Stimulated activated CD8-positive, alpha-beta memory T cell treated with anti-CD3 and anti-CD28 coated beads, Interleukin-4, amount 100 ng/mL, for 24 hours (primary cell): ENCODE results near the gene SF3B1.
"Not testable (repeated sequence)": the region's sequence is repeated elsewhere in the genome, so short reads cannot be mapped to it uniquely, and the experiment has no call there.

ENCODE experiments used
- DNase-seq: peaks from one replicate; pipeline ENCODE4 v3.0.0-alpha.2; 2020; ENCODE audit warnings: low read depth

Gene SF3B1

DNA sequence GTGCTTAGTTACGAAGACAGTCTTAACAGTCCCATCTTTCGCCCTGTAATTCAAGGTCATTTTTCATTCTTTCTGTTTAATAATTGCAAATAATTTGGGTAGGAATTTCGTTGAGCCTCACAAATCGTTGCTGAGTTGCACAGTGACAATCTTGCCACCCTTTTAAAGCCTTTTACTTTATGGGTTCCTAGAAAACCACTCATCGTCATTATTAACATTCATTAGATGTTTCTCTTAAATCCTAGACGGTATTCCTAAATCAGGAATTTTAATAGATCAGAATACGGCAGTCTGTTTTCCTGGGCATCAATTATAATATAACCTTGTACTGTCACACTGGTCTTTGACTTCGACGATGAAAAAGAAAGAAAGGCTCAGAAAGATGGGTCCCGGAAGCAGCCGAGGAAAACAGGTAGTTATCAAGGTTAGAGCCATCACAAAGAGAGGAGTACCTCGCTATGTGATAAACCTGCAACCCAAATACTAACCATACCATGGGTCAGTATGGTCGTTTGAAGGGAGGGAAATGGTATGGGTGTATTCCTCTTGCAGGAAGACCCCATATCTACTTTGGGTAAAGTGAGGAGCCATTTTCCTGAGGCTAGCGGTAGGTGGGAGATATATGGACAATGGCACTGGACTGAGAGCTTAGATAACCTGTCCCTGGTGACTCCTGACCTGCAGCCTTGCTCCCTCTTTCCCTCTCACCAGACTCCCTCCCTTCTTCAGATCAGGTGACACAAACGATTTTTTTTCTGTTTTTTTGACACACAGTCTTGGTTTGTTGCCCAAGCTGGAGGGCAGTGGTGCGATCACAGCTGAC lies 981 bp upstream of the SF3B1 start:
- no peak for DNase-seq

GRCh38 chr2:197433780-197434438 lies 919 bp downstream of the SF3B1 start:
- DNase-seq = no peak

DNA sequence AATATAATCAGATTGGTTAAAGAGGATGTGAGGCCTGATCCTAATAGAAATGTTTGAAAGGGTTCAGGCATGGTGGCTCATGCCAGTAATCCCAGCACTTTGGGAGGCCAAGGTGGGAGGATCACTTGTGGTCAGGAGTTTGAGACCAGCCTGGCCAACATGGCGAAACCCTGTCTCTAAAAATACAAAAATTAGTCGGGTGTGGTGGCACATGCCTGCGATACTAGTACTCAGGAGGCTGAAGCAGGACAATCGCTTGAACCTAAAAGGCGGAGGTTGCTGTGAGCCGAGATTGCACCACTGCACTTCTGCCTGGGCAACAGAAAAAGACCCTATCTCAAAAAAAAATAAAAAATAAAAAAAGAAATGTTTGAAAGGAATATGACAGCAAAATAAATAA lies 2.3 kb downstream of the SF3B1 start:
- not testable (repeated sequence) for DNase-seq

GRCh38 chr2:197431858-197432257 lies 3.0 kb downstream of the SF3B1 start:
- no peak for DNase-seq

DNA sequence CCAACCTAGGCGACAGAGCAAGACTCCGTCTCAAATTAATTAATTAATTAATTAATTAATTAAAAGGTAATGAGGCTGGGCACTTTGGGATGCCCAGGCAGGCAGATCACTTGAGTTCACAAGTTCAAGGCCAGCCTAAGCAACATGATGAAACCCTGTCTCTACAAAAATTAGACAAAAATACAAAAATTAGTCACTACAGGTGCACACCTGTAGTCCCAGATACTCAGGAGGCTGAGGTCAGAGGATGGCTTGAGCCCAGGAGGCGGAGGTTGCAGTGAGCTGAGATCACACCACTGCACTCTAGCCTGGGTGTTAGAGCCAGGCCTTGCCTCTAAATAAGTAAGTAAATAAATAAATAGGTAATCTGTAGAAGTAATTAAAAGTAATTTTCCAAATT lies 6.8 kb downstream of the SF3B1 start:
- DNase-seq = no peak

- DNase-seq = no peak
These were observed 7.9 kb downstream of the SF3B1 start for GRCh38 chr2:197426723-197427603.

- DNase-seq = no peak
These were observed 9.3 kb downstream of the SF3B1 start for GRCh38 chr2:197425550-197425949.

GRCh38 chr2:197423307-197423706 lies 11.5 kb downstream of the SF3B1 start:
- DNase-seq = no peak

DNA sequence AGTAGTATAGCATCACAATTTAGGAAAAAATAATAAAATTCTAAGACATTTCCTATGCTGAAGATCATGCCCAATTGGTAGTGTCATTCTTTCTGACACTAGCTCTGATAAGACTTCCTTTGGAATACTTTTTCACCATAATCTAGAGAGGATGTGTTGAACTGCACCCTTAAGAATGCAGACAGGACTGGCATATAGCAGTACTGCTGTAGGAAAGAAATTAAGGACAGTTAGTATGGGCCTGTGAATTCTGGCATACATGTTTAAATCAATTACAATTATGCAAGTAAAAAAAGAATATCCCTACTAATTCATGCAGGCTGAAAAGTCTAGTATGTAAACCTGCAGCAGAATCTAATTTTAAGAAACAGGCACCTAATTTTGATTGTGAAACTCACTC lies 15.4 kb downstream of the SF3B1 start:
- DNase-seq = no peak

DNA sequence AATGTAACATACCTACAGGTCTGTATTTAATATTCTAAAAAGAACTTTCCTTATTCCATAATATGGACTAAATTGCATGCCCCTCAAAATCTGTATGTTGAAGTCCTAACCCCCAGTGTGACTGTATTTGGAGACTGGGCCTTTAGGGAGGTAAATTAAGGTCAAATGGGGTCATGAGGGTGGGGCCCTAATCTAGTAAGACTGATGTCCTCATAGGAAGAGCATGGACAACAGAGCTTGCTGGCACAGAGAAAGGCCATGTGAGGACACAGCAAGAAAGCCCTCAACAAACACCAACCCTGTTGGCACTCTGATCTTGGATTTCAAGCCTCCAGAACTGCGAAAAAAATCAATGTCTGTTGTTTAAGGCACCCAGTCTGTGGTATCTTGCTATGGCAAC lies 18.6 kb downstream of the SF3B1 start:
- no peak for DNase-seq

DNA sequence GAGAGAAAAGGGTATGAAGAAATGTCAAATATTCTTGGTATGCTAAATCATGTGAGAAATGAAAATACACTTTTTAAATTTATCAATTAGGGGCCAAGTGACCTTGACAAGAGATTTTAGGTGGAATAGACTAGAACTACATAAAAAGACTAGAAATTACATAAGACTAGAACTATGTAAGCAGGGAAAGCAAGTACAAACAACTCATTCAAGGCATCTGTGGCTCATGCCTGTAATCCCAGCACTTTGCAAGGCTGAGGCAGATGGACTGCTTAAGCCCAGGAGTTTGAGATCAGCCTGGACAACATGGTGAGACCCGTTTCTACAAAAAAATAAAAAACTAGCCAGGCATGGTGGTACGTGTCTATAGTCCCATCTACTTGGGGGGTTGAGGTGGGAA lies 20.3 kb downstream of the SF3B1 start:
- DNase-seq = no peak

GRCh38 chr2:197414039-197414438 lies 20.8 kb downstream of the SF3B1 start:
- no peak for DNase-seq

DNA sequence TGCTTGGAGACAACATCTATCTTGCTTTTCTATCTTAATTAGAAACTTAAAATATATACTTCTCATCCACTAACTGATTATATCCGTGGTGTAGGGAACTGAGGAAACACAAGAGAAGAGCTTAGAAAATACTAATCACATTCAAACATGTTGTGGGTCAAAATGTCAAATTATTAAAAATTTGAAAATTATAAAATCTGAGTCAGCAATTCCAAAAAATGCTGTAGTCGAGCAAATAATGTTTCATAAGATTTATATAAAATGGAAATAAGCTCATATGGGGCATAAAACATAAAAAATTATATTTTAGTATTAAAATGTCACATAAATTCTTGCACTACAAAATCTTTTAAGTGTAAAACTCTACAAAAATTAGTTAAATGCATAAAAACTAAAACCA lies 29.2 kb downstream of the SF3B1 start:
- no peak for DNase-seq

- DNase-seq = no peak
These were observed 34.8 kb downstream of the SF3B1 start for GRCh38 chr2:197399887-197400540.

DNA sequence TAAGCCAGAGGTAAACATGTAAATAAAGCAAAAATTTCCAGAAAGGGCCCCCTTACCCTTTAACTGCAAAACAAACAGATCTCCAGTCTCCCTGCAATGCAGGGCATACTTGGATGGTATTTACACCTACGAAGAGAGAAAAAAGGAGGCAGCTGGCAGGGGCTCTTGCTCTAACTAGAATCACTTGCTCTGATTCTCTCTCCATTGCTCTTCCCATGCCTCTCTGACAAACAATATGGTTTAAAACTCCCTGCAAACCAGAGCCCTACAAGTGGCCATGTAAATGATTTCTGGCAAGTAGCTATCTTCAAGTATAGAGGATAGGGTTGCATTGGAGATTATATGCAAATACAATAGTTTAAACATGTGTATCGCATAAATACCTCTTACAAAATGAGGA lies 35.9 kb downstream of the SF3B1 start:
- no peak for DNase-seq

DNA sequence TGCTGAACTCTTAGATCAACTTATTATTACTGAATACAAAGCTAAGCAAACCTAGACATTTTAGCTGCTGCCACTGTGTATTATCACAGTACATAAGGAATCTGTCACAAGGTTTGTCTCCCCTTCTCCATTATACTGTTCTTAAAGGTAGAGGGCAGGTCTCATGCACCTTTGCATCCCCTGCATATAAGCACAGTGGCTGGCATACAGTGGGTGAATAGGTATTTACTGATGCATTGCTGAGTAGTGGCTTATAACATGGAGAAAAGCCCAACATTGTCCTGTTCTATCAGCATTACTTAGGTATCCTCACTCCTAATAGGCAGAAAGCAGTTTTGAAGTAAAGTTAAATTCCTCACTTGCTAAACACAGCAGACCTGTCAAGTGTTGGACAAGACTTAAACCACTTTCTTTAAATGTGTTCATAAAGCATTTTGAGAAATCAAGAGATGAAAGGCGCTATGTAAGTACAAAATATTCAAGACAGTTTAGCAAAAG lies 43.6 kb downstream of the SF3B1 start:
- no peak for DNase-seq

GRCh38 chr2:197388866-197389587 lies 45.8 kb downstream of the SF3B1 start:
- no peak for DNase-seq

- DNase-seq = no peak
These were observed 47.6 kb downstream of the SF3B1 start for GRCh38 chr2:197387179-197387578.

GRCh38 chr2:197386242-197386641 lies 48.6 kb downstream of the SF3B1 start:
- no peak for DNase-seq

DNA sequence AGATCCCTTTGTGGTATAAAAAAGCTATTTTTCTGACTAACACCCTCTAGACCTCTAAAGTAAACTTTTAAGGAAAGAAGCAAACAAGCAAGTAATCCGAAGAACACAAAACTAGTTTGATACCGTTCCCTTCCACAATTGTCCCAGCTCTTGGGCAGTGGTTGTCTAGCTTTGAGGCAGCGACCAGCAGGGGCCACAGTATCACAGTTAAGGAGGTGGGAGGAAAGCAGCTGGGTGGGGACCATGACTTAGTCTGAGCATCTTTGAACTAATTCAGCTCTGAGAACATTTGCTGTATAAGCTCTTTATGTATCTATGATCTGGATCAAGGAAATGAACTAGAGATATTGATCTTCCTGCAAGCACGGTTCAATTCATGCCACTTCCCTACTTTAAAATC lies 51.0 kb downstream of the SF3B1 start:
- no peak for DNase-seq

DNA sequence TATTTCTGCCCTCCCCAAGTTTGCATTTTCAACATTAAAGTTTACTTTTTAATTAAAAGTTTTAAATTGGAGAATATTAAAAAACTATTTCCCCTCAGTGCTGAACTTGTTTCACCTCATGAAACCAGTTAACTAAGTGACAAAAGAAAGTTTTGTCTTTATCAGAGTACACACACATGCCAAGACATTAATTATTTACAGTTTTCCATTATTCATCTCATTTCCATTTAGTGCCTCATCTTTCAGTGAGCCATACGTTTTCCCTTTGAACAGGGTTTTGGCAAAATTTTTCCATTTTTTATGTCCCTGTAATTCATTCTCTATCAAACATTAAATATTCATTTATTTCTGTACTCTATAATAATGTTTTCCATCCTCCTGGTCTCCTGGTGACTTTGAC lies 53.2 kb downstream of the SF3B1 start:
- no peak for DNase-seq
